HCEC 1CT (cell line): ENCODE data around the gene DGAT2.
A peak's percentile ranks its signal among the peaks of the same experiment; 100 is the strongest.

Experiments
- DNase-seq: peaks from one replicate; pipeline ENCODE4 v3.0.0-alpha.2; 2017

Gene DGAT2

DNA sequence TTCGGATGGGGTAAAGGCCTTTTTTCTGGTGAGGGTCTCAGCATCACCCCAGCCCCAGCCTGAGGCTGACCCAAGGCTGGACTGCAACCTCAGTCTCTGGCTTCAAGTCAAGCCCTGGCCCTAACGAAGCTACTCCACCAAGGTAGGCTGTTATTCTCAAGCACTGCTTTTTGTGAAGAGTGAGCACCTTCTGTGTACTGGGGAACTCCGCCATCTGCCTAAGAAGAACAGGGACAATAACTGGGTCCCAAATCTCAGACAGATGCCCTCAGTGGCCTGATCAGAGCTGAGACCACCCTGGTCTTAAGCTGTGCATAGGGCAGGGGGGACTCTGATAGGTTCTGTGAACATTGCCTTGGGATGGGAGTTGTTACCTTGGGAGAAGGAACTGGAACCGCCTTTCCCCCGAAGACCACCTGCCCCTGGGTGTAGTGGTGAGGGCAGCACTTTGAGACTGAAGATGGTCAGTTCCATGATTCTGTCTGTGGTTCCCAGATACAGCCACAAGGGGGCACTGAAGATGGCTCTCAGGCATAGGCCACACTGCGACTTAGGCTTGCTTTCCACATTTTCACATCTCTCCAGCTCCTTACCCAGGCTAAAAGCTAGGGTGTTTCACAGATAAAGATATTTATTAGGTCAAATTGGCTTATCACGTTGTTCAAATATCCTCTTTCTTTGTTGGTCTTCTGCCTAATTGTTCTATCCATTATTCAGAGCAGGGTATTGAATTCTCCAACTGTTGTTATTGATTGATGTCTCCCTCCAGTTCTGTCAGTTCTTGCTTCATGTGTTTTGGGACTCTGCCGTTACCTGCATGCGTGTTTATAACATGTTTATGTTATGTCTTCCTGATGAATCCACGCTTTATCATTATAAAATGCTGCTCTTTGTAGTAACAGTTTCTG, 34.6 kb downstream of the DGAT2 start:
- DNase-seq, result peak; percentile 46

DNA sequence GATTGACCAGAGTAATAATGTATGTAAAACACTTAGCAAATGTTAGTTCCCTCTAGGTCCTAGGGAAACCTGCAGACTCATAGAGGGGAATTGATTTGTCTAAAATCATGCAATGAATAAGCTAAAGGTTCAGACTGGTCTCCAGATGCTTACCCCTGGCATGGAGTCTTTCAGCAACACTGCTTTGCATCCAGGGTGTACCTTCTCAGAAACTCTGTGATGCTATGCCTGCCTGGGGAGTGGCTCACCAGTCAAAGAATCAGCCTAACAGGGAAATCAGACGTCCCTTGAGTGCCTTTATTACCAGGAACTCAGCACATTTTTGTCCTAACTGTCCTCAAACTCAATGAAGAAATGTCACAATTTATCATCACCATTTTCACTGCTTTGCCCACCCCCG, 40.5 kb downstream of the DGAT2 start:
- DNase-seq, result no peak

DNA sequence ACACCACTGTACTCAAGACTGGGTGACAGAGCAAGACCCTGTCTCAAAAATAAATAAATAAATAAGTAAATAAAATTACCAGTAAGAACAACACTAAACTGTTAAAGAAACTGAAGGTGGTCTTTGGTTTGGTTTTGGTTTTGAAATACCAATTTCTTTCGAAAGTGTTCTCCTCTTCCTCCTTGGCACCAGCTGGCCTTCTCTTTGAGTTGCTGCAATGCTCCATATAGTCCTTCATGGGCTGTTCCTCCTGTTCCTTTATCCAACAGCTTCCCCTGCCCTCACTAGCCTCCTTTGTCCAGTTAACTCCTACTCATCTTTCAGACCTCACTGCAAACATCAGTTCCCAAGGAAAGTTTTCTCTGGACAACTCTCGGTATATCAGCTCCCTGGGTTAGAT, 41.4 kb downstream of the DGAT2 start:
- no peak for DNase-seq

DNA sequence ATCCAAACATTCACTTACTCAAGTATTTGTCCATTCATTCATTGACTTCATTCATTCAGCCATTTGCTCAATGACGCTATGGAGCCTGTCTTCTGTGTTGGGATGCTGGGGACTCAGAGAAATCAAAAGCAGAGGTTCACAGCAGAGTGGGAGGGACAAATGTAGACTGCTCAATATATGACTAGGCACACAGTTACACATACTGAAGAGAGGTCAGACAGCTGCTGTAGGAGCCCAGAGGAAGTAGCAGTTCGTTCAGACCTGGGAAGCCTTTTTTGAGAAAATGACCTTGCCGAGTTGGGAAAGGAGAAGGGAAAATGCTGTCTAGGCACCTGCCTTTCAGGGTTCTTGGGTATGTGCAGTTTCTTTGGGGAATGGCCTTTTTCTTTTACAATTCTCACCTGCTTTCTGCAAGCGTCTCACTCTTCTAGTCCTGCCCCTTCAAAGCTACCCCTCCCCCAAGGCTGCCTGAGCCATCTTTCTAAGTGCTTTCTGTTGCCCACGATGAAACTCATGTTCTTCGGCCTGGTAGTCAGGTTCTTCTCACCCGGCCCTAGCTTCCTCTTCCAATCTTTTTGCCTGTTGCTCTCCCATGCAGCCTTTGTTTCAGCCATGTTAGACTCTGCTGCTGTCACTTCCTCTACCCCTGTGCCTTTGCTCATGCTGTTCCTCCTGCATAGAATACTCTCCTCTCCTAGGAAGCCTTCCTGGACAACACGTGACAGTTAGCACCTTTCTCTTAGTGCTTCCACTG, 42.2 kb downstream of the DGAT2 start:
- DNase-seq, result no peak

DNA sequence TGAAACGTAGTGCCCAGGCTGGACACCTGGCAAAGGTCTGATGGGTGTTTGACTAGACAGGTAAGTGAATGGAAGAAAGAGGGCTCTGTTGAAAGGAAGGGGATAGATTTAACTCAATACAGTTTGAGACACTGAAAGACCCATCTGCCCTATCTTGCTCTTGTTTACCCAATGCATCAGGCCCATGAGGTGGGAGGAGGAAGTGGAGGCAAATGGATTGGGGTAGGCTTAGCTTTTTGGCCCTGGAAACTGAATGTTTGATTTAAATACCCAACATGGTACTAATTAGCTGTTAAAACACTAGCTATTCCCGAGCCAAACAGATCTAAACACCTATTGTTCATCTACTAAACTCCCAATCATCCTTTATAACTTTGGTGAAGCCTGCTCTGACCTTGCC, 42.9 kb downstream of the DGAT2 start:
- DNase-seq, result no peak

DNA sequence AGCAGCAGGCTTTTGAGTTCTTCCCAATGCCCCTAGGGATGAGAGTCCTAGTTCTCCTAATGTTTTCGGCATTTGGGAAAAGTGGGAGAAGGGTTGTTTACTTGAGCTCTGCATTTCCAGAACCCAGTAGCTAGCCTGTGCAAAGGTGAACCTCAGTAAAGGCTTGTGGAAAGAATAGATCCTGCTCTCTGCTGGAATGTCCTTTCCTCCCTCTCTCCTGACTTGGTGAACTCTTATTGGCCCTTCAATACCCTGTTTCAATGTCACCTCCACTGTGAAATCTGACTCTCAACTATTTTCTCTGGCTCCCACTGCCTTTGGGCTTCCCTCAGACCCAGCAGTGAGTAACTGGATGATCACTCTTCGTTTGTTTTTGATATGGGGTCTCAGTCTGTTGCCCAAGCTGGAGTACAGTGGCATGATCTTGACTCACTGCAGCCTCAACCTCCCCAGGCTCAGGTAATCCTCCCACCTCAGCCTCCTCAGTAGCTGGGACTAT, 44.0 kb downstream of the DGAT2 start:
- peak; percentile 26 for DNase-seq

DNA sequence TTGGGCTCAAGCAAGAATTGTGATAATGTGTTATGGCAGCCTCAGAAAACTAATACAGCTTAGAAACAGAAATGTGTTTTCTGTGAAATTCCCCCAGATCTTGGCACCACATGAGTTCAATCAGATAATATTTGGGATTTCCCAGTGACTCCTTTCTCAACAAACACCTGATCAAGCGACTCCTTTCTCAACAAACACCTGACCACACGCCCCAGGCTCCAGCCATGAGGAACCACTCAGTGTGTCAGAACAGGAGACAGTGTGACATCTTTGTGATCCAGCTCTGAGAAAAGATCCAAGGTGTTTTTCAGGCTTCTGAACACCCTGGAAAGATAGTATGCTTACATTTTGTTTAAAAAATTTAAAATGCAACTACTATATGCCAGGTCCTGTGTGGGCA, 44.5 kb downstream of the DGAT2 start:
- DNase-seq, result no peak

DNA sequence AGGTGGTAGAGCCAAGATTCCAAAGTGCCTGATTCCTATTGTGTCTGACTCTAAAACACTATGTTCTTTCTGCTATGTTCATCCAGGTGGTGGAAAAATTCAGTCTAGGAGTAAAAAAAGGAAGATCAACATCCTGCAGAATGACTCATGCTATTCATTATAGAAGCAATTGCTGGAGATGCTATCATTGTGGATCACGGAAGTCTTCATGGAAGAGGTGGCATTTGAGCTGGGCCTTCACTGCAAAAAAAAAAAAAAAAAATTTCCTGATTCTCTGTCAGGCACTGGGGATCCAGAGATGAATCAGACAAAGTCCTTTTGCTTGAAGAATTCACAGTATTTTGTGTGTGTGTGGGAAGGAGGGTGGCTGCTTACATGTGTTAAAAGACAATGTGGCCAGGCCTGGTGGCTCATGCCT, 45.1 kb downstream of the DGAT2 start:
- peak; percentile 38 for DNase-seq

DNA sequence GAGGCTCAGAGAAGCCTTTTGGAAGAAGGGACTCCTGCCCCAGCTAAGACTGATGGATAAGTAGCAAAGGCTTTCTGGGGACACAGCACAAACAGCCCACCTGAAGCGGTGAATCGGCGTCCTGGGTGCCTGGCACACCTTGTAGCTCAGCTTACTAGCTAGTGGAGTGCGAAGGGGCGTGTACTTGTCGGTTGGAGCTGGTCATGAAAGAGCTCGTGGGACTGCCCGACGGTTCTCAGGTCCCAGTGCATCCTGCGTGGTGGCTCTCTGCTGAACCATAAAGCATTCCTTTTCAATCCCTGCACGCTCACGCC, 45.7 kb downstream of the DGAT2 start:
- DNase-seq, result no peak

DNA sequence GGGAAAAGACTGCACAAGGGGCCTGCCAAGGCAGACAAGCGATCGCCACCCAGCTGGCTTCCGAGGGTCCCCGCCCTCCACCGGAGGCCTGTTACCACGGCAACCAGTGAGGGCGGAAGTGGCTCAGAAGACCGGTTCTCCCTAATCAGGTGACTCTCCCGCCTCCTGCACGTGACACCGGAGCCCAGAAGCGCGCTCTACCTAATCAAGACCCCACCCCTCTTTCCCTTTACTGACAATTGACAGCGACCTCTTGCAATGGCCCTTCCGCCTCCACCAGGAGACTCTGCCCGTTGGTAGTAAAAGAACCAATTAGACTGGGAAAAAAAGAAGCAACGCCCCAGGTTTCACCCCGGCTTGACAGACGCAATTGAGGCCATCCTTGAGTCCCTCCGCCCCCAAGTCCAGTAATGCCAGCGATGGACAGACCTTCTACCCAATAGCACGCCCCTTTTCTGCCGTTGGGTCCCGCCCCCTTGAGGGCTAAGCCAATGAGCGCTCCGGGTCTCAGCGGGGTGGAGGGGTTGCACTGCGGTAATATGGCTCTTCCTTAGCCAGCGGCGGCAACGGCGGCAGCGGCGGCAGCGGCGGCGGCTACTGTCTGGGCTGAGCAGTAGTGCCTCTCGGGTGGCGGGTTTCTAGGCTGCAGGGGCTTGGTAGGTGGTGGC, 46.2 kb downstream of the DGAT2 start, which contains the start of gene UVRAG:
UVRAG (plus strand) TSS at position 534 of the 668 bp plus-strand sequence. CDS start 198 bp downstream, outside the sequence.
- DNase-seq, result peak; percentile 99

DNA sequence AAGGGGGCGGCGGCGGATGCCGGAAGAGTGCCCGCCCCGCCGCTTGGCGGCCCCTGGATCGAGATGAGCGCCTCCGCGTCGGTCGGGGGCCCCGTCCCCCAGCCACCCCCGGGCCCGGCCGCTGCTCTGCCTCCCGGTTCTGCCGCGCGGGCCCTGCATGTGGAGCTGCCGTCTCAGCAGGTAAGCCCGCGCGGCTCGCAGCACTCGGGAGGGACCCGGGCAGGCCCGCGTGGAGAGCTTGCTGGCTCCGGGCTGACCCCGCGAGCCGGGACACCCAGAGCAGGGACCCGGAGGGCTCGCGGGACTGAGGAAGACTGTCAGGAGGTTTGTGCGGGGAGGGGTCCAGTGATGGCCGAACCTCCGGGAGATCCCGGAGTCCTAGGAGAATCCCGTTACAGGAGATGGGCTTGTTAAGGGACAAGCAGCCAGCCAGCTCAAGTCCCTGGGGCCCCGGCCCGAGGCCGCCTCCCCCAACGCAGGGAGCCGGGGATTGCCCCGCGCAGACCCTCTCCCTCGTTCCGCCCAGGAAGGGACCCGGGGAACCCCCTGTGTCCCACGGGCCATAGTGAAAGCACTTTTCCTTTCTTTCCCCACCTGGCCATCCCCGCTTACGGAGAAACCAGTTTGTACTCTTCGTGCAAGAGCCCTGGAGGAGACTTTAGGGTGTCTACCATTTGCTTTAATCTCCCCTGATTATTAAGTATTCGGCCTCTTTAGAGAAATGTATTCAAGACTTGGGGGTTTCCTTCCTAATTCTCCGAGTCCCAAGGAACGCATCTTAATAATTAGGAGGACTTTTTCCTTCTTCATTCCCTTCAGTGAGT, 47.0 kb downstream of the DGAT2 start:
- DNase-seq, result peak; percentile 32

DNA sequence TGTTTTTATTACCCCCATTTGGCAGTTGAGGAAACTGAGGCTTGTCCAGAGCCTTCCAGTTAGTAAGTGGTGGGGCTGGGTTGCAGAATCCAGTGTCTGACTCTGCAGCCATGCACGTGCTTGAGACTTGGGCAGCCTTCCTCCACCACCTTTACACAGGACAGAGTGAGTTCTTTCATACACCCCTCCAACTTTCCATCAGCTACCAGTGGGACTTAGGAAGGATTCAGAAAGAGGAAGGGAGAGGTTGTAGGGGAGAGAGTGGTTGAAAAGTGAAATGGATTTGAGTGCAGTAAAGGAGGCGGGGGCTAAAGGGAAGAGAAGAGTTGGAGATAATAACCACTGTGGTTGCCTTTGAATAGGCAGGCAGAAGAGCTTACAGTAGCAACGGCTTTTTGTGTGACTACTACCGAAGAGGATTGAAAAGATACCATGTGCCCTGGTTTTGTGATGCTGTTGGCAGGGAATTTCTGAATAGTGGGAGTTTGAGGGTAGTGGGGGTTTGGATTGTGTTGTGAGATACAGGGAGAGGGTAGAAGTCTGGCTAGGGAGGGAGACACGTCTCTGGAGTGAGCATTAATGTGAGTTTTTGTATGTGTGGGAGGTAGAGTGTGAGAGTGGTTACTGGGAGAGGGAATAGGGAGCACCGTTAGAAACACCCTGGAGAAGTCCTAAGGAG, 48.1 kb downstream of the DGAT2 start:
- no peak for DNase-seq

DNA sequence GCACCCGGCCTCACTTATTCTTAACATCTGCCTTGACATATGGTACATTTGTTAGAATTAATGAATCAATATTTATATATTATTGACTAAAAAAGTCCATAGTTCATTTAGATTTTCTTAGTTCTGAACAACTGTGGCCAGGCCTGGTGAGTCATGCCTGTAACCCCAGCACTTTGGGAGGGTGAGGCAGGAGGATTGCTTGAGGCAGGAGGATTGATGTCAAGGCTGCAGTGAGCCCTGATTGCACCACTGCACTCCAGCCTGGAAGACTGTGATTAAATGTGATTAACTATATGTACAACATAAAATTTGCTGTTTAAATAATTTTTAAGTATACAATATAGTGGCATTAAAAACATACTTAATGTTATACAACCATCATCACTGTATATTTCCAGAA, 52.1 kb downstream of the DGAT2 start:
- DNase-seq, result peak; percentile 57

DNA sequence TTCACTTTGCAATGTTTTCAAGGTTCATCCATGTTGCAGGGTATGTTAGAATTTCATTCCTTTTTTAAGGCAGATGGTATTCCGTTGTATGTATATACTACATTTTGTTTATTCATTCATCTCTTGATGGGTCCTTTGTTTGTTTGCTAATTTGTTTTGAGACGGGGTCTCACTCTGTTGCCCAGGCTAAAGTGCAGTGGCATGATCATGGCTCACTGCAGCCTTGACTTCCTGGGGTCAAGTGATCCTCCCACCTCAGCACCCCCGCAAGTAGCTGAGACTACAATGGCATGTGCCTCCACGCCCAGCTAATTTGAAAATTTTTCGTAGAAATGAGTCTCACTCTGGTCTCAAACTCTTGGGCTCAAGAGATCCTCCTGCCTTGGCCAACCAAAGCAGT, 52.6 kb downstream of the DGAT2 start:
- DNase-seq, result no peak

DNA sequence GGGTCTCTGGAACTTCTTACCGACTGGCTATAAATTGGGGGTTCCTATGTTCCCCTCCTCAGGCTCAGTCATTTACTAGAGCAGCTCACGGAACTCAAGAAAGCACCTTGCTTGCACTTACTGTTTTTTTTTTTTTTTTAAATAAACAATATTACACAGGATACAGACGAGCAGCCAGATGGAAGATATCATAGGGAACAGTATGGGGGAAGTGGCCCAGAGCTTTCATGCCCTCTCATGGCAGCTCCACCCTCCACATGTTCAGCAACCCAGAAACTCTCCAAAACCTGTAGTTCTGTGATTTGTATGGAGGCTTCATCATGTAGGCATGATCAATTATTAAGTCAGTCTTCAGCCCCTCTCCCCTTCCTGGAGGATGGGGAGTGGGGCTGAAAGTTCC, 54.0 kb downstream of the DGAT2 start:
- DNase-seq, result no peak

DNA sequence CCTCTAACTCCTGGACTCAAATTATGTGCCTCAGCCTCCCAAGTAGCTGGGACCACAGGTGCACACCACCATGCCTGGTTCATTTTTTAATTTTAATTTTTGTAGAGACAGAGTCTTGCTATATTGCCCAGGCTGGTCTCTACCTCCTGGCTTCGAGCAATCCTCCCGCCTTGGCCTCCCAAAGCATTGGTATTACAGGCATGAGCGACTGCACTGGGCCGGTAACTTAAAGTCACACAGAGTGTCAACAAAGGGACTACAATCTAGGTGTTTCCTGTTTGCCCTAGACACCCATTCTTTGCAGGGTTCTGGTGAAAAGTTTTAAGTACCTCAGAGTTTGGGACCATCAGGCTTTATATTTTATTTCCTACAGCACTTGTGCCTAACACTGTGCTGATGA, 54.8 kb downstream of the DGAT2 start:
- DNase-seq, result no peak

DNA sequence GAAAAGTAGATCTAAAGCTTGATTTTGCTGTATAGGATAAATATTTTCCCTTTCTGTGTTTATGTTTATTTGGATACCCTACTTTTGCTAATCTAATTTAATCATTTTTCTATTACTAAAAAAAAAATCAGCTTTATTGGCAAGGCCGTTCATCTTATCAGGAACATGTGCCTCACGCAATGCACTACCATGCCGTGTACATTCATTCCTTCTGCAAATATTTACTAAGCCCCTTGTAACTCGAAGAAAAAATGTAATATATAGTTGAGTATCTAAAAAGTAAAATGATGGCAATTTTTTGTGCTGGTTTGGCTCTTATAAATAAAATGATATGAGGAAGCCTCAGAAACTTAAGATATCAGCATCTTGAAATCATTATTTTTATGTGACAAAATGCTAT, 55.4 kb downstream of the DGAT2 start:
- DNase-seq, result no peak

DNA sequence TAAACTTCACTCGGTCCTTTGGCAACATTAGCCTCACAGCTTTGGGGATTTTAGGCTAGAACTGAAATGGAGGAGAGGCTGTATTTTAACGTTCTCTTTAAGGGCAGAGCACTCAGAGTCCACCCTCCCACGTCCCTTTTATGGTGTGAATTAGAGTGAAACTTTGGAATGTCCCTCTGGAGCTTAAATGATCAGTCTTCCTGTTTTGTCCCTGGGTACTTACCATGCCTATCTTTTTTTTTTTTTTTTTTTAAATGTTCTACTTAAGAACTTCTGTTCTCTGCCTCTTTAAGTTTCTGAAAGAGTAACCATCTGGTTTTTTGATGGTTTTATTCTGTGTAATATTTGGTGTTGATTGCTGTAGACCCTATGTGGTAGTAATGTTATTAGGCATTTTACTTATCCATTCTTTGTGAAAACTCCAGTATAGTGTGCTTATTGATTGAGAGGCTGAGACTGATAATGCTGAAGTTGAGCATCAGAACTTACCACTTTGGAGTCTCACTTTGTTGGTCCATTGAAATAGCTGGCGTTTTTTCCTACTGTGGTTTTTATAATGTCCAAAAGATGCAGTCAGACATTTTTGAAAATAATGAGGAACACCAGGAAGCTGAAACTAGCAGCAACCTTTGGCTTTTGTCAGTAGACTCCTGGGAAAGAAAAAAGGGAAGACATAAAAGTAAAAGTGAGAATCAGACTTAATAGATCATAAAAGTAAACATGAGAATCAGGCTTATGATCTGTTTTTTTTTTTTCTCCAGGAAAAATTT, 58.1 kb downstream of the DGAT2 start:
- DNase-seq, result peak; percentile 27

DNA sequence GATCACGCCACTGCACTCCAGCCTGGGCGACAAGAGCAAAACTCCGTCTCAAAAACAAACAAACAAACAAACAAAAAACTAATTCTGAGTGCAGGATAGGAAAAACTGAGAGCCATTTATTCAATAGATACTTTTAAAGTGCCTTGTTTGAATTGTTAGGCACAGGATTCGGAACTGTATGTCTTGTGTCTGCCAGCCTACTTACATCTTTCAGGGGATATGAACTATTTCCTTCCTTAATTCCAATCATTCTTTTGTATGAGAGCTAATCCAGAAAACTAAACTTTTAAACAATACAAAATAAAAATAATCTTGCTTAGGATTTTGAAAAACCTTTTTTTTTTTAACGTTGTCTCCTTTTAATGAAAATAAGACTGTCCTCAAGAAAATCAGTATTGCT, 59.0 kb downstream of the DGAT2 start:
- DNase-seq, result no peak

DNA sequence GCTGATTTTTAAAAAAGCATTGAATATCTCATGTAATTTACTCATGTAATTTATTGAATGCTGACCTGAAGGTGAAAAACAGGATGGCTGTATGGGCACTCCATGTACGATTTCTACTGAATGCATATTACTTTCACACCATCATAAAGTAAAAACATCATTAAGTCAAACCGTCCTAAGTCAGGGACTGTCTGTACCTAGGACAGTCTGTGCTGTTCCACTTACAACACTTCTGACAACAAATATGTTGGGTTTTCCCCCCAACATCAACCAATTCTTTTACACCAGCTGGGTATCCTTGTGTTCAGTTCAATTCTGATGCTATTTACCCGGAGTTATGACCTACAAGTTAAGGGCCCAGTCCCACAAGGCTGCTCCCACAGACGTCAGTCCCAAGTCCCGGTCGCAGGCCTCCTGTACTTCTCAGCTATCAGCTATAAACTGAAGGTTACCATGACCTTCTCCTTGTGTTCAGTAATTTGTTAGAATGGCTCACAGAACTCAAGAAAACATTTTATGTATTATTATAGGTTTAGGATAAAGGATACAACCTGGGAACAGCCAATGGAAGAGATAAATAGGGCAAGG, 63.4 kb downstream of the DGAT2 start:
- DNase-seq, result no peak

DNA sequence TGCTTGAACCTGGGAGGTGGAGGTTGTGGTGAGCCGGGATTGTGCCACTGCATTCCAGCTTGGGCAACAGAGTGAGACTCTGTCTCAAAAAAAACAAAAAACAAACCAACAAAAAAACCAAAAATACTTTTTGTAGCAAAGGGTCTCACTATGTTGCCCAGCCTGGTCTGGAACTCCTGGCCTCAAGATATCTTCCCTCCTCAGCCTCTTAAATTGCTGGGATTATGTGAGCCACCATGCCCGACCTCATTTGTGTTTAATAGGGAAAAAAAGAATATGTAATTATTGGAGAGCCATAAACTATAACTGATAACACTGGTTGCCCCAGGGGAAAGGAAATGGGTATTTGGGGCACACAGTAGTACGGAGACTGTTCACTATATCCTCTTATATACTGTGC, 66.2 kb downstream of the DGAT2 start:
- DNase-seq, result no peak
